Neural cell (in vitro differentiated cells): ENCODE results near the gene BZW1.

Source experiments
- CTCF ChIP-seq: fragments of 450-650 bp; IDR thresholded peaks from 2 replicates; pipeline ENCODE4 v1.5.1; 2014; ENCODE audit warnings: antibody characterized with exemption, mild to moderate bottlenecking, moderate library complexity; ENCODE audit not compliant: poor library complexity, severe bottlenecking
- EP300 ChIP-seq: fragments of 450-650 bp; conservative IDR thresholded peaks from 2 replicates; pipeline ENCODE4 v1.6.1; 2014; ENCODE audit warnings: antibody characterized with exemption, mild to moderate bottlenecking, moderate library complexity; ENCODE audit not compliant: poor library complexity, severe bottlenecking
- EZH2 ChIP-seq: fragments of 200-600, 300-800 bp; shearing (Covaris generic), sonication (generic); IDR thresholded peaks from 2 replicates; pipeline ENCODE4 v1.6.1; 2014; ENCODE audit warnings: antibody characterized with exemption, low read length, borderline replicate concordance, mild to moderate bottlenecking; ENCODE audit not compliant: insufficient read depth, poor library complexity, severe bottlenecking
- MXI1 ChIP-seq: fragments of 450-650 bp; conservative IDR thresholded peaks from 2 replicates; pipeline ENCODE4 v1.6.1; 2014; ENCODE audit warnings: antibody characterized with exemption, mild to moderate bottlenecking; ENCODE audit not compliant: poor library complexity, severe bottlenecking
- RAD21 ChIP-seq: fragments of 450-650 bp; conservative IDR thresholded peaks from 2 replicates; pipeline ENCODE4 v1.6.1; 2014; ENCODE audit warnings: antibody characterized with exemption, mild to moderate bottlenecking, moderate library complexity
- REST ChIP-seq: IDR thresholded peaks from 2 replicates; pipeline ENCODE4 v1.6.1; 2012; ENCODE audit warnings: borderline replicate concordance
- SMC3 ChIP-seq: fragments of 450-650 bp; conservative IDR thresholded peaks from 2 replicates; pipeline ENCODE4 v1.6.1; 2014; ENCODE audit warnings: antibody characterized with exemption, mild to moderate bottlenecking, moderate library complexity; ENCODE audit not compliant: poor library complexity
- TAF1 ChIP-seq: IDR thresholded peaks from 2 replicates; pipeline ENCODE4 v1.6.1; 2012; ENCODE audit warnings: low read depth

DNA sequence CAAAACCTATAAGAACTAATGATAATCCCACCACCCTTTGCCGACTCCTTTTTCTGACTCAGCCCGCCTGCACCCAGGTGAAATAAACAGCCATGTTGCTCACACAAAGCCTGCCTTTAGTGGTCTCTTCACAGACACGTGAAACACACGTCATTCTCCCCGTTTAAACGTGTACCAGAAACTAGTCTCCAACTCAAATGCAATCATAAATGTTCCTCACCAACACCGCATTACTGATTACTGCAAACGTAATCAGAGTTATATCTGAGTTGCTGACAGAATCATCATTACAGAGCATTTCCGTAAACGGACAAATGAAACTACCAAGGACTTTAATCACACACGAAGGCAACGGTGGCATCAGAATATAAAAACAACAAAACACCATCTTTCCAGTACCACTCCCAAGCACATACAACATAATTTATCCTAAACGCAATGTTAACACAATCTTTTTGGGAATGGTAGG lies 50.9 kb downstream of the BZW1 start:
- no peak for TF ChIP-seq RAD21
- TF ChIP-seq CTCF, result no peak
- peak; percentile 67 for TF ChIP-seq REST
- TF ChIP-seq EZH2, result no peak
- TF ChIP-seq EP300, result no peak
- peak; percentile 87 for TF ChIP-seq MXI1
- no peak for TF ChIP-seq SMC3
- TF ChIP-seq TAF1, result no peak
